ENCODE results near the gene GRIK3. TPM values are rescaled to one million over a fixed set of nuclear protein-coding genes. Genes with fewer than 3 reads are reported as not detected.

Gene GRIK3
- total and polyA plus RNA-seq, 2 of the 8 experiments (the other 6 are each of a cell fraction or from before 2014, with no cell fraction given): 2.1 to 3.4 TPM

DNA sequence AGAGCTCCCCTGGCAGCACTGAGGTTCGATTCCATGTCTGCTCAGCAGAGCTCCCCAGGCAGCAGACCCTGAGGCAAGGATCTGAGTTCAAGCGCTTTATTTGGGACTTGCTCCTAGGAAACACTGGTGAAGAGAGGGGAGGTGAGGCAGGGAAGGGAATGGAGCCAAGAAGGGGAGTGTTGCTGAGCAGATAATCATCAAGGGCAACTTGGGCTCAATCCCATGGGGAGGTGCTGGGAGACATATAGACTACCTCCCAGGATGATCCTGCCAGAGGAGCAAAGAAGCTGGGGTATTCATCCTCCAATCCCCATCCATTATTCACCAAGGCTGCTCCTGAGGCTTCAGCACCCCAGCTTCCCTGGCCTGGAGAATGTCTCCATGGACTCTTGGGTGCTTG lies 47.0 kb downstream of the GRIK3 start:
- peaks cover 0 to 5% (median 2%) of the 10 kb centered on the region in 4 experiments; a peak in 3 of 7 replicates for H3K4me1 ChIP-seq (replicated peaks in 1 of 4; ENCODE audit: control insufficient read depth in 3 of 4, insufficient read depth in 4 of 4, low read length in 3 of 4)
- no peak overlapping the region for H4K8ac ChIP-seq (ENCODE audit: extremely low read depth, insufficient read depth, low read length)
- H2AK5ac ChIP-seq (ENCODE audit: low read depth, low read length): no peak overlapping the region
- no peaks in the 10 kb centered on the region for H3K79me2 ChIP-seq (ENCODE audit: control insufficient read depth in 1 of 2, insufficient read depth in 2 of 2, low read length in 2 of 2)
- FAIRE-seq: no peak
- no peak overlapping the region for H3K27ac ChIP-seq (ENCODE audit: low read depth, low read length)
- no peak overlapping the region for H3K14ac ChIP-seq (ENCODE audit: insufficient read length)
- no peak overlapping the region for H4K91ac ChIP-seq (replicated peaks; ENCODE audit: insufficient read length, low read length)
- no peak overlapping the region for H3K4me2 ChIP-seq (ENCODE audit: insufficient read depth in 1 of 2, low read depth in 2 of 2, low read length in 2 of 2)
- no peak overlapping the region for H3K4me3 ChIP-seq (ENCODE audit: extremely low read depth in 1 of 4, insufficient read depth in 2 of 4, low read depth in 3 of 4, low read length in 4 of 4)
- H2BK12ac ChIP-seq (ENCODE audit: low read depth, low read length): no peak overlapping the region
- no peaks in the 10 kb centered on the region for H3K27me3 ChIP-seq (replicated peaks in 1 of 4; ENCODE audit: control insufficient read depth in 3 of 4, extremely low read depth in 1 of 4, insufficient read depth in 3 of 4, low read length in 3 of 4)
- TF ChIP-seq POU5F1 (IDR thresholded peaks at IDR 0.05; ENCODE audit: low read depth, low read length) (no peak), BACH1 (IDR thresholded peaks at IDR 0.05; ENCODE audit: low read length) (no peak), EP300 (IDR thresholded peaks at IDR 0.05; ENCODE audit: borderline replicate concordance in 1 of 2, low read depth in 2 of 2, low read length in 2 of 2) (no peak)
- ChIA-PET CTCF (ENCODE audit: partially characterized antibody) (interaction anchor here (1.3 to 1.7 kb wide), 2 partner anchors 37 to 378 kb away, joined by 3 read pairs; no protein-coding TSS in a partner anchor), POLR2A (ENCODE audit: partially characterized antibody) (interaction anchor here (1.4 kb wide), 1 partner anchor 49 kb away, joined by 5 read pairs; no protein-coding TSS in a partner anchor)
- no peaks in the 10 kb centered on the region for H3K79me1 ChIP-seq (ENCODE audit: low read depth, low read length)
- H3K23me2 ChIP-seq (ENCODE audit: low read depth, low read length): peaks cover 7% of the 10 kb centered on the region; the same call in 1 of the 2 replicates
- H2BK120ac ChIP-seq (replicated peaks; ENCODE audit: low read depth, low read length): no peak overlapping the region
- H3K23ac ChIP-seq (ENCODE audit: insufficient read length): no peak overlapping the region
- 76% methylated on average over 2 of the region's 2 CpGs; no CpG with 5 or more reads in 1 of the 2 experiments for WGBS, 2 experiments (ENCODE audit: extremely low coverage in 1 of 2, insufficient coverage in 1 of 2, insufficient read length in 1 of 2, insufficient replicate concordance in 2 of 2, low coverage in 1 of 2, low lambda C conversion rate in 2 of 2, missing lambda C conversion rate in 1 of 2)
- H2BK15ac ChIP-seq (ENCODE audit: low read length): no peak overlapping the region
- no peak overlapping the region for H3K56ac ChIP-seq (replicated peaks; ENCODE audit: insufficient read length, low read depth, low read length)
- H2BK20ac ChIP-seq (ENCODE audit: low read length): no peak overlapping the region
- no peak for DNase-seq (ENCODE audit: low read depth in 1 of 2, low spot score in 2 of 2)
- no peak overlapping the region for H2AFZ ChIP-seq (ENCODE audit: low read length)
- no peak overlapping the region for H3K18ac ChIP-seq (ENCODE audit: extremely low read depth, low read length)
- H2BK5ac ChIP-seq (ENCODE audit: low read depth, low read length): no peak overlapping the region
- no peak overlapping the region for H4K5ac ChIP-seq (ENCODE audit: insufficient read length, low read depth, low read length)
- H3K9ac ChIP-seq (replicated peaks in 1 of 4; ENCODE audit: extremely low read depth in 1 of 4, low read depth in 3 of 4, low read length in 3 of 4): no peak overlapping the region
- H3K36me3 ChIP-seq (ENCODE audit: control insufficient read depth in 2 of 4, insufficient read depth in 4 of 4, low read length in 3 of 4): no peaks in the 10 kb centered on the region
- peaks cover 0 to 5% of the 10 kb centered on the region in 2 experiments for H4K20me1 ChIP-seq (replicated peaks in 1 of 2; ENCODE audit: control insufficient read depth in 1 of 2, insufficient read depth in 2 of 2, low read length in 2 of 2)
- H3K9me3 ChIP-seq (ENCODE audit: insufficient read depth in 2 of 2, low read depth in 1 of 2, low read length in 1 of 2): no peaks in the 10 kb centered on the region
- no peak overlapping the region for H3K4ac ChIP-seq (replicated peaks; ENCODE audit: insufficient read length, low read depth, low read length)
